ENCODE measurements around the gene PTPDC1.
"Not testable (repeated sequence)": the region's sequence is repeated elsewhere in the genome, so short reads cannot be mapped to it uniquely, and the experiment has no call there.

The PTPDC1 gene

GRCh38 chr9:94079236-94079635 is 5.0 kb upstream of the PTPDC1 start:
- Histone ChIP-seq H3K9ac (ENCODE audit: low read depth, low read length) (no peak overlapping the region), H3K36me3 (ENCODE audit: insufficient read depth, low read length) (peaks cover 7% of the 10 kb centered on the region), H3K4me3 (ENCODE audit: low read length) (no peak overlapping the region), H3K27me3 (ENCODE audit: control insufficient read depth, insufficient read depth, low read length) (no peaks in the 10 kb centered on the region), H3K4me1 (ENCODE audit: control insufficient read depth, insufficient read depth, low read length) (no peaks in the 10 kb centered on the region), H3K4me2 (ENCODE audit: low read length) (no peak overlapping the region), H3K9me3 (replicated peaks; ENCODE audit: low read length) (no peaks in the 10 kb centered on the region)

- H3K27me3 ChIP-seq (ENCODE audit: control insufficient read depth, insufficient read depth, low read length) = no peaks in the 10 kb centered on the region
- H3K4me3 ChIP-seq (ENCODE audit: low read length) = no peak overlapping the region
- H3K36me3 ChIP-seq (ENCODE audit: insufficient read depth, low read length) = no peaks in the 10 kb centered on the region
- H3K4me2 ChIP-seq (ENCODE audit: low read length) = no peak overlapping the region
- H3K9ac ChIP-seq (ENCODE audit: low read depth, low read length) = no peak overlapping the region
- H3K4me1 ChIP-seq (ENCODE audit: control insufficient read depth, insufficient read depth, low read length) = no peaks in the 10 kb centered on the region
- H3K9me3 ChIP-seq (replicated peaks; ENCODE audit: low read length) = no peaks in the 10 kb centered on the region
These were observed 4.0 kb upstream of the PTPDC1 start for GRCh38 chr9:94080249-94080648.

- Histone ChIP-seq H3K4me2 (ENCODE audit: low read length) (no peak overlapping the region), H3K4me3 (ENCODE audit: low read length) (no peak overlapping the region), H3K9me3 (replicated peaks; ENCODE audit: low read length) (no peaks in the 10 kb centered on the region), H3K9ac (ENCODE audit: low read depth, low read length) (no peak overlapping the region), H3K4me1 (ENCODE audit: control insufficient read depth, insufficient read depth, low read length) (peaks cover 5% of the 10 kb centered on the region), H3K36me3 (ENCODE audit: insufficient read depth, low read length) (no peaks in the 10 kb centered on the region), H3K27me3 (ENCODE audit: control insufficient read depth, insufficient read depth, low read length) (no peaks in the 10 kb centered on the region)
These were observed 2.8 kb upstream of the PTPDC1 start for GRCh38 chr9:94081435-94081834.

- Histone ChIP-seq H3K27me3 (ENCODE audit: control insufficient read depth, insufficient read depth, low read length) (no peaks in the 10 kb centered on the region), H3K4me1 (ENCODE audit: control insufficient read depth, insufficient read depth, low read length) (peaks cover 10% of the 10 kb centered on the region), H3K9me3 (replicated peaks; ENCODE audit: low read length) (no peaks in the 10 kb centered on the region), H3K4me2 (ENCODE audit: low read length) (no peak overlapping the region), H3K36me3 (ENCODE audit: insufficient read depth, low read length) (no peaks in the 10 kb centered on the region), H3K4me3 (ENCODE audit: low read length) (no peak overlapping the region), H3K9ac (ENCODE audit: low read depth, low read length) (no peak overlapping the region)
These were observed 2.3 kb upstream of the PTPDC1 start for GRCh38 chr9:94081864-94082463.

- Histone ChIP-seq H3K36me3 (ENCODE audit: insufficient read depth, low read length) (no peaks in the 10 kb centered on the region), H3K9ac (ENCODE audit: low read depth, low read length) (no peak overlapping the region), H3K9me3 (replicated peaks; ENCODE audit: low read length) (no peaks in the 10 kb centered on the region), H3K4me3 (ENCODE audit: low read length) (no peak overlapping the region), H3K4me2 (ENCODE audit: low read length) (no peak overlapping the region), H3K27me3 (ENCODE audit: control insufficient read depth, insufficient read depth, low read length) (no peaks in the 10 kb centered on the region), H3K4me1 (ENCODE audit: control insufficient read depth, insufficient read depth, low read length) (peaks cover 11% of the 10 kb centered on the region)
These were observed 1.7 kb upstream of the PTPDC1 start for GRCh38 chr9:94082553-94082952.

- Histone ChIP-seq H3K36me3 (ENCODE audit: insufficient read depth, low read length) (no peaks in the 10 kb centered on the region), H3K27me3 (ENCODE audit: control insufficient read depth, insufficient read depth, low read length) (no peaks in the 10 kb centered on the region), H3K9me3 (replicated peaks; ENCODE audit: low read length) (no peaks in the 10 kb centered on the region), H3K9ac (ENCODE audit: low read depth, low read length) (no peak overlapping the region), H3K4me2 (ENCODE audit: low read length) (no peak overlapping the region), H3K4me3 (ENCODE audit: low read length) (no peak overlapping the region), H3K4me1 (ENCODE audit: control insufficient read depth, insufficient read depth, low read length) (peaks cover 11% of the 10 kb centered on the region)
These were observed 1.3 kb upstream of the PTPDC1 start for GRCh38 chr9:94082956-94083355.

GRCh38 chr9:94083384-94083783 is 880 bp upstream of the PTPDC1 start:
- Histone ChIP-seq H3K36me3 (ENCODE audit: insufficient read depth, low read length) (no peaks in the 10 kb centered on the region), H3K9me3 (replicated peaks; ENCODE audit: low read length) (no peaks in the 10 kb centered on the region), H3K27me3 (ENCODE audit: control insufficient read depth, insufficient read depth, low read length) (no peaks in the 10 kb centered on the region), H3K4me1 (ENCODE audit: control insufficient read depth, insufficient read depth, low read length) (peaks cover 11% of the 10 kb centered on the region), H3K4me3 (ENCODE audit: low read length) (no peak overlapping the region), H3K4me2 (ENCODE audit: low read length) (no peak overlapping the region), H3K9ac (ENCODE audit: low read depth, low read length) (no peak overlapping the region)

GRCh38 chr9:94085062-94085639 is 887 bp downstream of the PTPDC1 start:
- peaks cover 11% of the 10 kb centered on the region for H3K4me1 ChIP-seq (ENCODE audit: control insufficient read depth, insufficient read depth, low read length)
- no peaks in the 10 kb centered on the region for H3K27me3 ChIP-seq (ENCODE audit: control insufficient read depth, insufficient read depth, low read length)
- H3K9ac ChIP-seq (ENCODE audit: low read depth, low read length) = no peak overlapping the region
- H3K36me3 ChIP-seq (ENCODE audit: insufficient read depth, low read length) = peaks cover 3% of the 10 kb centered on the region
- no peak overlapping the region for H3K4me3 ChIP-seq (ENCODE audit: low read length)
- no peak overlapping the region for H3K4me2 ChIP-seq (ENCODE audit: low read length)
- H3K9me3 ChIP-seq (replicated peaks; ENCODE audit: low read length) = no peaks in the 10 kb centered on the region

GRCh38 chr9:94086486-94087345 is 2.5 kb downstream of the PTPDC1 start:
- Histone ChIP-seq H3K36me3 (ENCODE audit: insufficient read depth, low read length) (peaks cover 3% of the 10 kb centered on the region), H3K27me3 (ENCODE audit: control insufficient read depth, insufficient read depth, low read length) (no peaks in the 10 kb centered on the region), H3K9me3 (replicated peaks; ENCODE audit: low read length) (no peaks in the 10 kb centered on the region), H3K4me1 (ENCODE audit: control insufficient read depth, insufficient read depth, low read length) (peaks cover 11% of the 10 kb centered on the region), H3K4me3 (ENCODE audit: low read length) (no peak overlapping the region), H3K4me2 (ENCODE audit: low read length) (no peak overlapping the region), H3K9ac (ENCODE audit: low read depth, low read length) (no peak overlapping the region)

- not testable (repeated sequence) for H3K4me2 ChIP-seq (ENCODE audit: low read length); H3K36me3 ChIP-seq (ENCODE audit: insufficient read depth, low read length); H3K9ac ChIP-seq (ENCODE audit: low read depth, low read length); H3K27me3 ChIP-seq (ENCODE audit: control insufficient read depth, insufficient read depth, low read length); H3K4me3 ChIP-seq (ENCODE audit: low read length); H3K9me3 ChIP-seq (replicated peaks; ENCODE audit: low read length)
- peaks cover 17% of the 10 kb centered on the region for H3K4me1 ChIP-seq (ENCODE audit: control insufficient read depth, insufficient read depth, low read length)
These were observed 10.2 kb downstream of the PTPDC1 start for GRCh38 chr9:94094219-94095145.

Measured in skeletal muscle satellite cell (primary cell).